Measurements from ENCODE around the gene MYL11.

MYL11 gene

DNA sequence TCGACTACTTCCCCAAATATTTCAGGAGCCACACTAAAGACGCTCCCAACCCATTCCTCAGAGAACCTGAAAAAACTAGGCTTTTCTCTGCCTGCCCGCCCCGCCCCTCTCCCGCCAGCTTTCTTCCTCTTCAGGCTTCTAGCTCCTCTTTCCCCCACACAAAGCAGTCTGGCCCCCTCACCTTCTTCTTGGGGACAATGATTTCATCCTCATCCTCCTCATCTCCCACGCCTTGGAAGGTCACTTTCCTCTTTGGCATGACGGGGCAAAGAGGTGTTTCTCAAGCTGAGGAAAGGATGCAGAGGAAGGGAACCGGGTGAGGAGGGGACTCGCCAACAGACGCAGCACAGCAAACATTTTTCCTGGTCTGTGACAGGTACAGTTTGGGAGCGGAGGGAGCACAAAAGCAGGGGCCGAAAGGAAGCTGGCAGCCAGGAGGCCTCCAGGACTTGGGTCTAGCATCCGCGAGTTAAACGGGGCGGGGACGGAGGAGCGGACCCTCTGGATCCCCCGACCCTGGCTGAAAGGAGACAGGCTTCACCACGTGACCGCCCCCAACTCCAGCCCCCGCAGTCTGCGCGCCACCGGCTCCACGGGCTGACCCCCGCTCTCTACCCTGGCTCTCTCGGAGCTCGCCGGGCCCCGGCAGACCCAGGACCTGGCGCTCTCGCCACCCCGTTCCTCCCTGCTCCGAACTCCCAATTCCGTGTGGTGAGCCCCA, 20.0 kb upstream of the MYL11 start:
- no peak for DNase-seq

DNA sequence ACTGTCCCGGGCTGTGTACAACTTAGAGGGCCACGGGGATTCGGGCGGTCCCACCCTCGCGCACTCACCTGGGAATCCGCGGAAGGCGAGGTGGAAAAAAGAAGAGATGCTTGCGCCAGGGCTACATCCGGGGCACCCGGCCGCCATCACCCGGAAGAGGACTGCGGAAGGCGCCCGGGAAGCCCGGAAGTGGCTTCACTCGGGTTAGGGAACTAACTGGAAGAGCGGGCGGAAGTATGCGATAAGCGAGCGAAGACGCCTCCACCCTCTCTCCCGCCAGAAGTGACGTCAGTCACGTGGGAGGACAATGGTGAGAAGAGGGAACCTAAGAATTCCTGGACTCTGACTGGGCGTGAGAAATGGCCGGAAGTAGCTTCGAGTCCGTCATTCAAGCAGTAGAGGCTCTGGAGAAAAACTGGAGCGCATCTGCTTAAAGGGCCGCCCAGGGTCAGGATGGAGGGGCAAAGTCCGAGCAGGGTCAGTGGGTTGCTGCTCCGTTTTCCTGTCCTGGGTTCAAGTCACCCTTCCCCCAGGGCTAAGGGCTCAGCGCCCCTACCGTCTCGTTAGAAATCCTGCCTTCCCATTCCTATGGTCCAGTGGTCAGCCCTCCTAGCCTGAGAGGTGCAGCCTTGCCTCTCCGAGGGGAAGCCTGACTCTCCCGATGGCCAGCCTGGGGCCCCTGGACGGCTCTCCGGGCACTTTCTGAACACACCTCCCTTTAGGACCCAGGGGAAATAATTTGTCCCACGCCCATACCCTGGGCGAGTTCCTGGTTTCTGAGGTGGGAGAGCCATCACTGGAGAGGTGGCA, 19.3 kb upstream of the MYL11 start, which contains the start of gene CD2BP2:
TSS of gene CD2BP2 (minus strand) at position 165 of the 810 bp plus-strand sequence. CDS start 627 bp downstream, outside the sequence.
- peak; percentile 95 for DNase-seq

DNA sequence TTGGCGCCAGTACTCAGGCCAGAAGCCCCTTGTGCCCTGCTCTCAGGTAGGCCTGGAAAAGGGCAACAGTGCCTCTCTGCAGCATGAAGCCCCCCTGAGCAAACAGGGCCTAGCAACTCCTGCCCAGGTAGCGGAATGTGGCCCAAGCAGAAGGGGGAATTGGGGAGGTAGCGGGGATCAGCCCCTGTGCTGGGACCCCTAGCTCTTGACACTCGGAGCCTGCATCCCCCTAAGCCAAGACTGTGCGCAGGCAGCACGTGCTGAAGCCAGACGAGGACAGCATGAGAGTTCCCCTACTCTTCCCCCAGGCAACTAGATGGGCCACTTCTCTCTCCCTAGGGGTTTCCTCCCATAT, 18.7 kb upstream of the MYL11 start:
- no peak for DNase-seq

DNA sequence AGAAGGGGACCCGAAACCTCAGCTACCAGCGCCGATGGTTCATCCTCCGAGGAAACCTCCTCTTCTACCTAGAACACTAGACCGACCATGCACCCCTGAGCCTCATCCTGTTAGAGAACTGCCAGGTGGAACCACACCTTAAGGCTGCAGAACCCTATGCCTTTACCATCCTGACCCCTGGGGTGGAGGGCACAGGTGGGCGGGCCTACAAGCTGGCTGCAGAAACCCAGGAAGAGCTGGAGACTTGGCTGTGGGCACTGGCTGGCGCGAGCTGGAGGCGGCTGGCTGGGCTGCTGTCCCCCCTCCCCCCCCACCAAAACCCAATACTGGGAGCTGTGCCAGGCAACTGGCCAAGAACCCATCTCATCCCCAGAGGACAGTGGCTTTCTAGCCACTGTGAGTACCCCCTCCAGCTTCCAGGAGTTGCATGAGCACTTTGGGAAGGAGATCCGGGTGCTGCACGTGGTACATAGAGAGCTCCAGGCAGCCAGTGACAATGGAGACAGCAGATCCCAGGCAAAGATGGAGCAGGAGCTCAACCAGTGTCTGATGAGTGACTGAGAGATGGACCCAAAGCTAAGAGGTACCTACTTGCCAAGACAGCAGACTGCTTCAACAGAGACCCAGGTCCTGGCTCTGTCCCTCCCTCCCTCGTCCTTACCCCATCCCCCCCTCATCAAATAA, 18.1 kb upstream of the MYL11 start:
- DNase-seq, result no peak

DNA sequence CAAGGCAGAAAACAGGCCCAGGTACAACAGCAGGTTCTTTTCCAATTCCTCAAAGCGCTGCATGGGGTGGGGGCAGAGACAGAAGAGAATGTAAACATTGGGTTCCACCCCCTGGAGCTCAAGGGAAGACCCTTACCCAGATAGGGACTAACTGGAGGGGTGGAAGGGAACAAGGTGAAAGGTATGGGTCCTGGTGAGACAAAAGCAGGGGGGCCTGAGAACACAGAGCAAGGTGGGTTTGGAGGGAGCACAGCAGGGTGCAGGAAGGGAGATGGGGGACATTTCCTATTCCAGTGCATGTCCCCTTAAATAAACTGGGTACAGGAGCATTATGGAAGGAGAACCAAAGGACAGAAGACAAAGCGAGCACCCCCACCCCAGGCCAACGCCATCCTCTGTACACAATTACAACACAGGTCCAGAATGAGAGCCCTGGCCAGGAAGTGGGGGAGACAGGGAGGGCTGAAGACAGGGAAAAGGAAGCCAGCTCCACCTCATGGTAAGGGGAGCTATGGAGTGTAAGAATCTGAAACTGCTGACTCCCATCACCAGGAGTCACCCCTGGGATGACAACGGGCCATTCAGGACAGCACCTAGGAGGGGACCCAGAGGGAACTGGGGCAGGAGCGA, 17.4 kb upstream of the MYL11 start:
- DNase-seq, result no peak

DNA sequence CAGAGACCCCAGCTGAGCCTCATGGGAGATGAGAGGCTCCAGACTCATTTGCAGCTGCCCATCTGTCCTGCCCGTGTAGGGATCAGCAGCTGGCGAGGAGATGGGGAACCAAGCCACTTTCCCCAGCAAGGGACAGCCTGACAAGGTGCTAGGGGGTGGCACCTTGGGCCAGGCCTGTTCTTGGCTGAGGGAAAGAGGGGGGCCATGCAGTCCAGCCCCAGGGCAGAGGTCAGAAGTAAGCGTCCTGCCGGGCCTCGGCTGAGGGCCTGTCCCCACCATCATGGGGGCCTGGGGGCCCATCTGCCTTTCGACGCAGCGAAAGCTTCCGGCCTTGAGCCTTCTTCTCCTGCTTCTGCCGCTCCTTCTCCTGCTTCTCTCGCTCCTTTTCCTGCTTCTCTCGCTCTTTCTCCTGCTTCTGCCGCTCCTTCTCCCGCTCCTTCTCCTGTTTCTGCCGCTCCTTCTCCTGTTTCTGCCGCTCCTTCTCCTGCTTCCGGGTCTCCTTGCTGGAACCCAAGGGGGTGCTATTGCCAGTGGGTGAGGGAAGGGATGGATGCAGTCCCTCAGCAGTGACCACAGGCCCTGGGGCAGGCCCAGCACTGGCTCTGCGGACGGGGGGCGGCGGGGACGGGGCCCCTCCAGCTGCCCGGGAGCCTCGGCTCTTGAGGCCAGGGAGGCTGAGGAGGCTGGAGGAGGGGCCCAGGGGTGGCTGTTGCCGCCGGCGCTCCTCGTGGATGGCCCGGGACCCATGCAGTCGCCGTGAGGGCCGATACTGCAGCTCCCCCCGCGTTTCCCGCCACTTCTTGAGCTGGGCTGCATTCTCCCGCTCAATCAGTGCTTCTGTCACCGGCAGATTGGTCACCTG, 16.7 kb upstream of the MYL11 start:
- no peak for DNase-seq

DNA sequence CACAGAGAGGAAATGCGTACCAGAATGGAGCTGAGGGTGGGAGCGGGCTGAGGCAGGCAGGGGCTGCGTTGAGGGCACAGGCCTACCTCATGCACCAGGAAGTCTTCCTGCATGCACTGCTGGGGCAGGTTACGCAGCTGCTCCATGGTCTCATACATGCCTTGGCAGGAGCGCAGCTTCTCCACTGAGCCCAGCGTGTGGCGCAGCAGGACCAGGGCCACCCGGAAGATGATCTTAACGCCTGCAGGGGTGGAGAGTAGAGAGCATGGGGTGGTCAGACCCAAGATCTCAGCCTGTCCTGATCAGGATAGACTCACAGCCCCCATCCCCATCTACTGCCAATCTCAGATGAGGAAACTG, 16.0 kb upstream of the MYL11 start:
- no peak for DNase-seq

DNA sequence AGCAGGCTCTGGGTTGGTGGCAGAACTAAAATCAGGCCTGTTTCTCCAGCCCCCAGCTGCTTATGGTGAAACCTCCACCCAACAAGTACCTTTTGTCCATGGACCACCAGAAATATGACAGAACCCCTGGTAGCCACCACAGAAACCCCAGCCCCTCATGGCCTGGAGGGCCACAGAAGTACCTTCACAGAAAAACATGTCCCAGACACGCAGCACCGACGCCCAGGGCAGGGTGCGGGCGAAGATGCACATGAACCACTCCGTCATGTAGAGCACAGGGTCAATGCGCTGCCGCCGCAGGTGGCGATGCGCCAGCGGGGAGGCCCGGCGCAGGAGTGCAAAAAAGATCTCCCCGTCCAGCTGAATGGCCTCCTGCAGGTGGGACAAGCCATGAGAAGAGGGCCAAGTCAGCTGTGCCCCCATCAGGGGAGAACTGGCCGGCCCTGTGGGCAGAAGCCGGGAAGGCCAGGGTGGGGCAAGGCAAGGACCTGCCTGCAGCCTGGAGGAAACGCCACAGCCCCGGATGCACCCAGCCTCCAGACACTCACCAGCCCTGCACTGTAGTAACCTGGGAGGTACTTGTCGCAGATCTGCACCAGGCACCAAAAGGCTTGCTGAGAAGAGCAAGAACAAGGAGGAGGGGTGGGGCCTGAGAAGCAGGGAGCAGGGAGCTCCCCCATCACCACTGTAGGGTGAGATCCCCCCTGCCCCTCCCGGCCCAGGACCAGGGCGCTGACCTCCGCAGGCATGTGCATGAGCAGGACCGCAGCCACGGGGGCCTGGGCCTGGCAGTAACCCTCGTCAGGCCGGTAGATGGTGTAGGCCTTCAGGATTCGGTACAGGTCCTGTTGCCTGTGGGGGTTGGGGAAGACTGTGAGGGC, 15.4 kb upstream of the MYL11 start:
- DNase-seq, result no peak

DNA sequence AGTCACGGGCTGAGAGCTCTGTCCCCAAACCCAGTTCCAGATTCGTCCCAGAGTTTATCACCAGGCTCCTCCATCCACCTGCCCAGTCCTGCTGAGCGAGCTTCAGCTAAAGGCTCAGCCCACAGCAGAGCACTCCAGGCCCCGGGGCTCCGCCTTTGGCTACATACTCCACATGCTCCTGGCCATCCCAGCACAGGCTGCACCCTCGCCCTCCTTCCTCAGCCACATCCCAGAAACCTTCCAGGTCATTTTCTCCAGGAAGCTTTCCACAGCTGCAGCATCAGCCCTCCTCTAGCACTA, 14.8 kb upstream of the MYL11 start:
- DNase-seq, result no peak

DNA sequence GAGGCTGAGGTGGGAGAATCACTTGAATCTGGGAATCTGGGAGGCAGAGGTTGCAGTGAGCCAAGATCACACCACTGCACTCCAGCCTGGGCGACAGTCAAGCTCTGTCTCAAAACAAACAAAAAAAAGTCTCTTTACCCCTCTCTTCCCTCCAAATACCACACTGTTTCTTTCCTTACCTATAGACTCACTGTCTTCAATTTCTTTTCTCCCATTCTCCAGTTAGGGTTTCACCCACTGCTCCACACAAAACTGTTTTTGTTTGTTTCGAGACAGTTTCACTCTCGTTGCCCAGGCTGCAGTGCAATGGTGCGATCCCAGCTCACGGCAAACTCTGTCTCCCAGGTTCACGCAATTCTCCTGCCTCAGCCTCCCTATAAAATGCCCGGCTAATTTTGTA, 13.4 kb upstream of the MYL11 start:
- no peak for DNase-seq

DNA sequence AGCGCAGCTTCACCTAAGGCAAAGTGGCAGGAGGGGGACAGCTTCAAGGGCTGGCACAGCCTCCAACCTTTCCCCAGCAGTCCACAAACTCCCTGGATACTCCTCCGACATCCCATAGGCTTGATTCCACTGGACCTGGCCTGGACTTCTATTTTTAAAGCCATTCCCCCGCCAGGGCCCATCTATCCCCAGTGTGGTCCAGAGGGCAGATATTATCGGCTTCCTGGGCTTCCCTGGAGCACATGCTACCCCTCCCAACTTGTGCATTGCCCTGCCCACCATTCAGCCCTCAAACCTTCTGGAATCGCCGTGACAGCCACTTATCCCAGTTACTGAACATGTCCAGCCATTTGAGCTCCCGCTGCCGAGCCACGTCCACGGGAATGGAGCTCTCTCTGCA, 9.4 kb upstream of the MYL11 start:
- no peak for DNase-seq

DNA sequence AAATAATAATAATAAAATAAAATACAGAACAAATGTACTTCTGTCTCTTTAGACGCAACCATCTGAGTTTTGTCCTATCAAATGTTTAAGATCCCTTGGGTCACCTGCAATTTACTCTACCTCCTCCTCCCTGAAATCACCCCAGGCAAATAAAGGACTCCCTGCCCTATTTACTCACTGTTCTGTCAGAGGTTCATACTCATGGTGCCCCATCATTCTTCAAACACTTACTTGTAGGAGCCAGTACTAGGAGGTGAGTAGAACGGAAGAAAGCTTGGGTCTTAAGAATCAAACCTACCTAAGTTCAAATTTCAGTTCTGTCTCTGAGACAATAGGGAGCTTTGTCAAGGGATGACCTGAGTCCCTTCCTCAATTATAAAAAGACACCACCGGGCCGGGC, 8.1 kb upstream of the MYL11 start:
- DNase-seq, result no peak

DNA sequence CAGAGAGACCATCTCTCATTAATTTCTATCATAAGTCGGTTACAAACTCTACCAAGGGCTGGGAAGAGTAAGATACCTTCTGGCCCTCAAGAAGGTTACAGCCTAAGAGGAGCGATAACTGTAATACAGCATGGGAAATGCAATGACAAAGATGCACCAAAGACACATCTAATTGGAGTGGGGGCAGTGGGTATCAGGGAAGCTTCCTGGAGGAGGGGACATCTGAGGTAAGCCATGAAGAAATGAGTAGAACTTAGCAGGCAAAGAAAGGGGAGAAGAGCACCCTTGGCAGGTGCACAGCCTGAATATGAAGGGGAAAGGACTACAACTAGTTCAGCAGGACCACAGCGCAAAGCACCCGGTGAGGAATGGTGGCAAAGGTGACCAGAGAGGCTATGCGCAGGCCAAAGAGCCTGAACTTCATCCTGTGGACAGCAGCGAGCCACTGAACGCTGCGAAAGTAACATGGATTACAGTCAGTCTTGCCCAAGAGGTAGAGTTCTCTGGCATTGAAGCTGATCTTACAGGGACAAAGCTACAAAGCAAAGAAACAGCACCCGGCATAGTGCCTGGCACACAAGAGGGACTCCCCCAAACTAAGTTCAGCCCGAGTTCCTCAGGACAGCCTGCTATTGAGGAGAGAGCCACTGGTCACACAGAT, 7.1 kb upstream of the MYL11 start:
- no peak for DNase-seq

DNA sequence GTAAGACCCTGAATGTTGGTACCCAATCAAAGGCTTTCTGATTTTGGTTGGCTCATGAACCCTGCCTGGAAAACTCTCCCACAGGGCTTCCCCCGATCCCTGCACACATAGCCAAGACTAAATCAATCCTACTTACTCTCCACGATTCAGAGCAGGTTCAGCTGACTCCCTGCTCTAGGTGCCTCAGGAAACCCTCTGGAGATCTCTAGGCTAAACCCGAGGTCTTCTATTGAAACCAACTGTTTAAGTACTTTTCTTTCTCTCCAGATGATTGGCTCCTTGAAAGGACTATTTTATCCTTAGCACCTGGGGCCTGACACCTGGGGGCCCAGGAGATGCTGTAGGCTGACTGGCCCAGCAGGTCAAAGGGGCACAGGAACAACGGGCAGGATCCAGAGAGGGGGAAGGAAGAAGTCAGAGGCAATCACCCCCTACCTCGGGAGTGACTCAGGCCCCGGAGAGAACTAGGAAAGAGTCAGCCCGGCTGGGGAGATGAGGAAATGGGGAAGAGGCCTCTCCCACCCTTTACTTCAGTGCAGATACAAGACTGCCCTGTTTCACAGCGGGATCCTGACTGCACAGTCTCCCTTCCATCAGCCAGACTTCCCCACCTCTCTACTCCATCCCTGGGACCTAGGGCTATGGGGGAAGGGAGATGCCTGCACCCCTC, 6.3 kb upstream of the MYL11 start:
- DNase-seq, result no peak

DNA sequence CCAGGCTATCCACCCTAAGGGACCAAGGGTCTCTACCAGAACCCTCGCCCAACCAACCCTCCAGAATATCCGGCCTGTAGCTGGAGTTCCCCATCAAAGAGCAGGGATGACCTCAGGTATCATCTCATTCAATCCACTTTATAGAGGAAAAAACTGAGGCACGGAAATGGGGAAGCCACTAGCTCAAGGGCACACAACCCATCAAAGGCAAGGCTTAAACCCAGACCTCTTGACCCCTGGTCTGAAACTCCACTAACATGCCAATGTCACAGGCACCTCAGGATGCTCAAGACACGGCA, 5.9 kb upstream of the MYL11 start:
- DNase-seq, result no peak

DNA sequence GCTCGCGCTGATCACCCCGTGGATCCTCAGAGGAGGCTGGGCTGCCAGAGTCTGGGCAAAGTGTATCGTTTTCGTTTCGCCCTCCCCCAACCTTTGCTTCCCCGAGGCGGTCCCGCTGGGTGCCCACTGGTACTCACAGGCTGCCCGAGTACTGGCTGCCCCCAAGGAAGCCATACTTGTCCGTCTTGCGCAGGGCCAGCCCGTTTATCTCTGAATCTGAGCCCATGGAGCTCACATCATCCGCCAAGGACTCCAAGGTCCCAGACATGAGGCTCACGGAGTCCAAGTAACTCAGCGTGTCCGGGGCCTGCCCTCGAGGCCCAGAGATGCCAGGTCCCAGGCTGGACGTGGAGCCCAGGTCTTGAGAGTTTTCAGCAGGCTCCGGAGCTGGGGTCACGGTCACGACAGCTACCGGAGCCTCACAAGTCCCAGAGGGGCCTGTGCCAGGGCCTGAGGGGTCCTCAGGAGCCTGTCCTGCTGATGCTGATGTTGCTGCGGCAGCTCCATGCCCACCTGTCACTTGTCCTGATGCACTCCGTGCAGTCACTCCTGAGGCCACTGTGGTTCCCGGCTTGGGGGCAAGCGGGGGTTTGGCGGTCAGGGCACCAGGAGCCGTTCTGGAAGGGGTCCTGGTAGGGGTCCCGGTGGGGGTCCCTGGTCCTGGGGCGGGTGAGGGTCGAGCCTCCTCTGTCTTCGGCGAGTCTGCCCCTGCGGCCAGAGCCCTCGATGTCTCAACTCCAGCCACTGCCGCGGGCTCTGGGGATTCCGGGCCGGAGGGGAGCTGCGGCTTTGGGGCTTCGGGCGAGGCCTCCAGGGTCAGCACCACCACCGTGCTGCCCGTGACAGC, 5.3 kb upstream of the MYL11 start:
- no peak for DNase-seq

DNA sequence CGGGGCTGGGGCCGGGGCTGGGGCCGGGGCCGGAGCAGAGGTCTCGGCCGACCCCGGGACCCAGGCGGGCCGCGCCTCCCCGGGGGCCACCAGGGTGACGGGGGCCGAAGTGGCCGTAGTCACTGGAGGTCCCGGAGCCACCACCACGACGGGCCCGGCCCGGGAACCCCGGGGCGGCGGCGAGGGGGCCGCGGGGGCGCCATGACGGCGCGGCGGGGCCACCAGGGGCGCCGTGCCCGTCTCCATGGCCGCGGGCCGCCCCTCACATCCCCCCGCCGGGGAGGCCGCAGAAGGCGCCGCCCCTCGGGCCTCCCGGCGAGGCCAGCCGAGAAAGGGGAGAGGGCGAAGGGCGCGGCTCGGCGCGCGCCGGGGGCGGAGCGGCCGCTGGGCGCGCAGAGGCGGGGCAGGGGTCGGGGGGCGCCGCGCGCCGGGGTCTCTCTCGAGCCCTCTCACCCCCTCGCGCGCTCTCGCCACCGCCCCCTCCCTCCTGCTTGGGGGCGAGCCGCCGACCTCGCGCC, 4.6 kb upstream of the MYL11 start:
- no peak for DNase-seq

DNA sequence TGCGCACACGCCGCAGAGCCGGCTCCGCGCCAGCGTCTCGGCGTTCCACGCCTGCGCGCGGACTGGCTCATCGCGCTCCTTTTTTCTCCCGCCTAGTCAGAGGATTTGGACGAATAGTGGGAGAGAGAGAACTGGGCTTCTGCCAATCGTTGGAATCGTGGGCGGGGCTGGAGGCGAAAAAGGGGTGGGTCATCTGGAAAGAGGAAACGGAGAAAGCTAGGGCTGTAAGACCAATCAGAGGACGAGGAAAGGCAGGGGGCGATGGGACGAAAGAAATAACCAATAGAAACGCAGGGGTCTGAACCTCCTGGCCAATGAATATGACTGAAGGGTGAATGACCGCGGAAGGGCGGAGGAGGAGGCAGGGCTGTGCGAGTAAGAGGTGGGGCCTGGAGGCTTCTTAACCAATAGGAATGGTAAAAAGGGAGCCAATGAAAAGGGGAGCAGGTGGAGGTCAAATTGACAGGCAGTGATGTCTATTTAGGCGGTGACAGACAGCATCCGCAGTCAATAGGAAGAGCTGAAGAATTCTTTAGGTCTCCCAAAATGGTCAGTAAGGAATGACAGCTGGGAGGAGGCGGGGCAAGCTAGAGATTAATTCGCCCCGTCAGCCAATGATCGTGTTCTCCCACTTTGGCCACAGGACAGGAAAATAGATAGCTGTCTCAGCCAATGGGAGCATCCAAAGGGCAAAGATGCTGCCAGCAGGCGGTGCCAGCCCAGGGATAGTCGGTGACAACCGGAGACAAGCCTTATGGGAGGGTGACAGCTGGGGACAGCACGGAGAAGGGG, 4.0 kb upstream of the MYL11 start, which contains the start of gene TBC1D10B:
TSS of gene TBC1D10B (minus strand) at position 39 of the 792 bp plus-strand sequence. CDS start 311 bp downstream, outside the sequence.
- DNase-seq, result peak; percentile 100
